ENCODE results near the gene CPNE9. TPM values are rescaled to one million over a fixed set of nuclear protein-coding genes. Genes with fewer than 3 reads are reported as not detected.

Gene CPNE9
- total RNA-seq, 1 donor from 2014 or later: not detected

DNA sequence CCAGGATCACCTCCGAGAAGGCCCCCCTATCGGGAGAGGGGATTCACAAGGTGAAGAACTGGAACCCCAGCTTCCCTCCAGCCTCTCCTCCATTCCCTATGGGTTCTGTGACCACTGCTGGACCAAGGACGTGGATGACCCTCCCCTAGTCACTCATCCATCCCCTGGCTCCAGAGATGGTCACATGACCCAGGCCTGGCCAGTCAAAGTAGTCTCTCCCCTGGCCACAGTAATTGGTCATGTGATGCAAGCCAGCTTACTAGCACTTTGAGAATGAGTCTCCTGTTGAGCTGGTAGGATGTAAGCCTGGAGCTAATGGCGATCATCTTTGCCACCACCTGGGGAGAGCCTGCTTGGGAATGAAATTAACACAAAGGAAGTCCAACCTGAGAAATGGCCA is 62.2 kb downstream of the CPNE9 start:
- Histone ChIP-seq H3K27ac (no peak overlapping the region), H3K4me1 (peaks cover 0 to 24% of the 10 kb centered on the region in 2 donors)
- TF ChIP-seq, protein P1, sequence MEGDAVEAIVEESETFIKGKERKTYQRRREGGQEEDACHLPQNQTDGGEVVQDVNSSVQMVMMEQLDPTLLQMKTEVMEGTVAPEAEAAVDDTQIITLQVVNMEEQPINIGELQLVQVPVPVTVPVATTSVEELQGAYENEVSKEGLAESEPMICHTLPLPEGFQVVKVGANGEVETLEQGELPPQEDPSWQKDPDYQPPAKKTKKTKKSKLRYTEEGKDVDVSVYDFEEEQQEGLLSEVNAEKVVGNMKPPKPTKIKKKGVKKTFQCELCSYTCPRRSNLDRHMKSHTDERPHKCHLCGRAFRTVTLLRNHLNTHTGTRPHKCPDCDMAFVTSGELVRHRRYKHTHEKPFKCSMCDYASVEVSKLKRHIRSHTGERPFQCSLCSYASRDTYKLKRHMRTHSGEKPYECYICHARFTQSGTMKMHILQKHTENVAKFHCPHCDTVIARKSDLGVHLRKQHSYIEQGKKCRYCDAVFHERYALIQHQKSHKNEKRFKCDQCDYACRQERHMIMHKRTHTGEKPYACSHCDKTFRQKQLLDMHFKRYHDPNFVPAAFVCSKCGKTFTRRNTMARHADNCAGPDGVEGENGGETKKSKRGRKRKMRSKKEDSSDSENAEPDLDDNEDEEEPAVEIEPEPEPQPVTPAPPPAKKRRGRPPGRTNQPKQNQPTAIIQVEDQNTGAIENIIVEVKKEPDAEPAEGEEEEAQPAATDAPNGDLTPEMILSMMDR (IDR thresholded peaks at IDR 0.05): no peak

DNA sequence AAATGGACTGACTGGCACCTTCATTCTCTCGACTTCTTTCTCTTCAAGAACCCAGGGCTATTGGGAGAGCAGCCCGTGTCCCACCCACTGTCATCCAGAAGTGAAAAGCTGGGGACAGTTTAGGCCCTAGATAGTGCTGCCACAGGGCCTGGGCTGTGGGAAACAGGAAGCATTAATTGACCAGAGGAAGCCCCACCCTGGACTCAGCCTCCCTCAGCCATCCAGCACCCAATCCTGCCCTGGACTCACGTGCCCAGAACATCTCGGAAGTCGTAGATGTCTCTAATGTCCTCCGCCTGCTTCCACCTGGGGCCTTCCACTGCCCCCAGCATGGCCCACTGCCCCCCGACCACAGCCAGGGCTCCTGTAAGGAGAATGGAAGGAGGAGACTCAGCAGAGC is 63.8 kb downstream of the CPNE9 start:
- H3K4me1 ChIP-seq: peaks cover 0 to 25% of the 10 kb centered on the region in 2 donors
- intact Hi-C loops (cut with DNase I): no loop called here

More for the DNA sequence above, 62.2 kb downstream of the CPNE9 start:
- no peak for DNase-seq (ENCODE audit: low spot score in 2 of 2)
- Histone ChIP-seq H3K4me3 (no peak overlapping the region), H3K9me3 (no peaks in the 10 kb centered on the region), H3K27me3 (no peaks in the 10 kb centered on the region), H3K36me3 (peaks cover 16 to 23% of the 10 kb centered on the region in 2 donors)
- intact Hi-C loops (cut with DNase I): no loop called here

DNA sequence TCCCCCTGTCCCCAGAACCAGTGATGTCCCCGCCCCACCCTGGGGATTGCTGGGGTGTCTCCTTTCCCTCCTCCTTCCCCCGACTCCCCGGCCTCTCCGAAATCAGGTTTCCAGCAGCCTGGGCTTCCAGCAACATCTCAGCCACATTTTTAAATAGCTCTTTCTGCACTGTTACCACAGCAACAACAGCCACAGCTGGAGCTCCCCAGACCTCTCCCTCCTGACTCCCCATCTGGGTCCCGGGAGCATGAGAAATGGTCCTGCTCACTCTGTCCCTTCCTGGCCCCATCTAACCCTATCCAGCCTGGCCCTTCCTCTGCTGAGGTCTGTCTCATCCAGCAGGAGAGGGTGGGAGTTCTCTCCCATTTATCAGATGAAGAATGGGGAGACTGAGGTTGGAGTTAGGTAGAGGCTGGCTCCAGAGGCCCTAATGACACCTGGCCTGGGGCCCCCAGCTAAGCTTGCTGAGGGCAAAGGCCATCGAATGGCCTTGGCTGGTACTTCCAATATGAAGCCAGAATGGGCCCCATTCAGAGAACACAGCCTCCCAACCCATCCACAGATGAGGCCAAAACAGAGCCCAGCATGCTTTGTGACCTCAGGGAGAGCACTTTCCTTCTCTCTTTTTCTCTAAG is 64.6 kb downstream of the CPNE9 start:
- Histone ChIP-seq H3K27me3 (no peaks in the 10 kb centered on the region), H3K4me1 (peaks cover 0 to 25% of the 10 kb centered on the region in 2 donors), H3K4me3 (peak overlapping the region; percentile 73 to 92), H3K36me3 (peaks cover 8 to 13% of the 10 kb centered on the region in 2 donors), H3K9me3 (no peaks in the 10 kb centered on the region), H3K27ac (peak overlapping the region; percentile 81 to 88)
- TF ChIP-seq, protein P1 (IDR thresholded peaks at IDR 0.05): no peak
- no peak for DNase-seq (ENCODE audit: low spot score in 2 of 2)
- intact Hi-C loops (cut with DNase I): no loop called here

More for the DNA sequence above, 63.8 kb downstream of the CPNE9 start:
- DNase-seq (ENCODE audit: low spot score in 2 of 2): no peak
- Histone ChIP-seq H3K36me3 (peaks cover 9 to 13% of the 10 kb centered on the region in 2 donors), H3K27ac (peak overlapping the region; percentile 50 to 88), H3K4me3 (no peak overlapping the region), H3K9me3 (no peaks in the 10 kb centered on the region), H3K27me3 (no peaks in the 10 kb centered on the region)
- TF ChIP-seq, protein P1 (IDR thresholded peaks at IDR 0.05): no peak

DNA sequence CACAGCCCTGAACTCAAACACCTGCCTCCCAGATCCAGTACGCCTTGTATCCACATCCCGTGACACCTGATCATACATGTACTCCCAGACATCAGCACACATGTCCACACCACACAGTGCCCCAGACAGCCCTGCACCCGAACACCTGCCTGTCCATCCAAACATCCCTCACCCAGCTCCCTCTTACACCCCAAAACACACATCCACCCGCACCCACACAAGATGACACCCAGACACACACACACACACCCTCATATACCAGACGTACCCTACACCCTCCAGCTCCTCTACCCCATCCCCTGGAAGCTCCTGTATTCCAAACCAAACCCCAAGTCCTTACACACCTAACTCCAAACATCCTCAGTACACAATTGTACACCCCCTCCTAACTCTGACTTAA is 65.4 kb downstream of the CPNE9 start:
- intact Hi-C loops (cut with DNase I): no loop called here
- Histone ChIP-seq H3K9me3 (no peaks in the 10 kb centered on the region), H3K27ac (peak overlapping the region; percentile 81 to 88), H3K27me3 (no peaks in the 10 kb centered on the region), H3K4me1 (peaks cover 0 to 25% of the 10 kb centered on the region in 2 donors), H3K36me3 (peaks cover 8 to 13% of the 10 kb centered on the region in 2 donors), H3K4me3 (peak overlapping the region; percentile 73 to 92)
- no peak for DNase-seq (ENCODE audit: low spot score in 2 of 2)
- TF ChIP-seq, protein P1 (IDR thresholded peaks at IDR 0.05): no peak

DNA sequence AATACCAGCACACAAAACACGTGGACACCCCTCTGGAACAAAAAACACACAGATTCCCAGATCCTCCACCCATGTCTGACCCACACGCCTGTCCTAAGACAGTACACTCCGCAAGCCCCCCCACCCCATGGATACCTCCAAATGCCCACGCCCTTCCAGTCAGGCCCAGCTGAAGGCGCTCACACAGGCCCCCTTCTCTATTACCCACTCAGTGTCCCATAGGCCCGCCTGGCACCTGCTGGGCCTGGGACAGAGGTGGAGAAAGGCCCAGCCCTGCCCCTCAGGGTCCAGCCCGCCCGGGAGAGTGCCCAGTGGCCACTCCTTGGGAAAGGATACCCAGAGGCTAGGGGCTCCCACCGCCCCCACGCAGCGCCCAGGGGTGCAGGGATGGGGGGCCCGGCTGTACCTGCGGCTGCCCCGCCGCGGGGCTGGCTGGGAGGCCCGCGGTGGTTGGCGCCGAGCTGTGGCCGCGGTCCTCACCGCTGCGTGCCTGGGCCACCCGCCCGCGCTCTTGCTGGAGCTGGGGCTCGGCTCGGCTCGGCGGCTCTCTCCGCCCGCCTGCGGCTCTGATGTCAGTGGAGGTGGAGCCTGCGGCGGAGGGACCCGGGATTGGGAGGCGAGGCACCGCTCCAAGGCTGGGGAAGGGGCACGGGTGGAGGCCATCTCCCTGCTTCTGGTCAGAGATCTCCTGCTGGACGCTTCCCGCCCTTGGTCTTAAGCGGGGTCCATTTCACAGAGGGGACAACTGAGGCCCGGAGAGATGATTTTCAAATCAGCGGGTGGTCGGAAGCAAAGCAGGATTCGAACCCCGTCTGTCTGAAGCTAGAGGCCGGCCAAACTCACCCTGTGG is 66.0 kb downstream of the CPNE9 start, which contains the start of gene CAMK1:
Gene CAMK1, minus strand, starts transcription at position 522 of the 850 bp plus-strand sequence. CDS start 2,198 bp downstream, outside the sequence.
- Histone ChIP-seq H3K27ac (peak within 1 kb of the TSS; percentile 81 to 88), H3K36me3 (peaks cover 8 to 13% of the 10 kb centered on the region in 2 donors), H3K27me3 (no peaks in the 10 kb centered on the region), H3K4me1 (peaks cover 0 to 25% of the 10 kb centered on the region in 2 donors), H3K9me3 (no peaks in the 10 kb centered on the region), H3K4me3 (peak within 1 kb of the TSS; percentile 73 to 92)
- TF ChIP-seq, protein P1 (IDR thresholded peaks at IDR 0.05): no peak
- intact Hi-C loops (cut with DNase I): loop anchor here (1.0 kb wide), 3 partner anchors 20 to 38 kb away; partner anchors contain the start of genes BRPF1, OGG1 and TADA3
- peak; percentile 43 to 91 for DNase-seq (ENCODE audit: low spot score in 2 of 2)
